ENCODE results near the gene ASIC5.

GRCh38 chr4:155828628-155829027, 37.4 kb downstream of the ASIC5 start:
- TF ChIP-seq CTCF (IDR thresholded peaks at IDR 0.05) (no peak), POLR2A (IDR thresholded peaks at IDR 0.05) (no peak)

All from prostate gland (tissue), 2 donors.